Naive thymus-derived CD4-positive, alpha-beta T cell (primary cell): ENCODE data around the gene JPH3. TPM values are rescaled to one million over a fixed set of nuclear protein-coding genes. Genes with fewer than 3 reads are reported as not detected.

Experiments
- ATAC-seq: fragments of 150-1000 bp; cut with Tn5 transposase; 2 replicates; pipeline ENCODE4 v1.10.0; 2021; ENCODE audit warnings: mild to moderate bottlenecking, moderate library complexity
- CTCF ChIA-PET: fragments of 350-600 bp; sonication (Branson Sonifier 250); formaldehyde crosslinking; loops from one replicate; lab custom pipeline; 2021; ENCODE audit warnings: antibody characterized with exemption; lab: Charles Lee
- POLR2A ChIA-PET: fragments of 350-600 bp; sonication (Branson Sonifier 250); formaldehyde crosslinking; loops from one replicate; lab custom pipeline; 2021; ENCODE audit warnings: antibody characterized with exemption, inconsistent platforms; lab: Charles Lee
- DNase-seq, 9 donors: peaks; one replicate each; pipeline versions ENCODE4 v3.0.0 to v3.0.0-alpha.2; 2020 to 2022; ENCODE audit warnings: mixed read lengths in 1 of 9
- H3K27ac ChIP-seq: one replicate; pipeline ENCODE4 v1.7.0; 2013; ENCODE audit warnings: mild to moderate bottlenecking, low read depth, low read length, moderate library complexity
- H3K27me3 ChIP-seq, 2 donors: one replicate each; pipeline ENCODE4 v1.7.0; 2013; ENCODE audit warnings: low read length in 2 of 2, mild to moderate bottlenecking in 2 of 2, moderate library complexity in 2 of 2; ENCODE audit not compliant: control insufficient read depth in 2 of 2, insufficient read depth in 2 of 2
- H3K36me3 ChIP-seq, 3 experiments: 1 replicate in 2 of 3; 2 replicates in 1 of 3; pipeline ENCODE4 v1.7.0; 2013; ENCODE audit warnings: low read length in 3 of 3, mild to moderate bottlenecking in 3 of 3, moderate library complexity in 1 of 3; ENCODE audit not compliant: insufficient read depth in 3 of 3, control insufficient read depth in 2 of 3
- H3K4me1 ChIP-seq, 2 donors: one replicate each; pipeline ENCODE4 v1.7.0; 2013; ENCODE audit warnings: low read length in 2 of 2, mild to moderate bottlenecking in 2 of 2, moderate library complexity in 1 of 2; ENCODE audit not compliant: control insufficient read depth in 2 of 2, insufficient read depth in 2 of 2
- H3K4me3 ChIP-seq: 2 replicates; pipeline ENCODE4 v1.7.0; 2013; ENCODE audit warnings: mild to moderate bottlenecking, low read length
- H3K9me3 ChIP-seq, 3 experiments: 1 replicate in 2 of 3; 2 replicates in 1 of 3; pipeline ENCODE4 v1.7.0; 2013; ENCODE audit warnings: low read length in 3 of 3; ENCODE audit not compliant: control insufficient read depth in 2 of 3
- H3K27ac Mint-ChIP-seq, 9 donors: one replicate each; pipeline ENCODE4 v1.8.0; 2020 to 2022; ENCODE audit warnings: mixed read lengths in 9 of 9, mild to moderate bottlenecking in 8 of 9, moderate library complexity in 5 of 9, inconsistent platforms in 2 of 9
- H3K27me3 Mint-ChIP-seq, 5 donors: one replicate each; pipeline ENCODE4 v1.8.0; 2021 to 2022; ENCODE audit warnings: mixed read lengths in 5 of 5, mild to moderate bottlenecking in 1 of 5
- H3K36me3 Mint-ChIP-seq, 5 donors: one replicate each; pipeline ENCODE4 v1.8.0; 2020 to 2022; ENCODE audit warnings: mixed read lengths in 5 of 5, mild to moderate bottlenecking in 3 of 5, inconsistent platforms in 1 of 5
- H3K4me1 Mint-ChIP-seq, 7 donors: one replicate each; pipeline ENCODE4 v1.8.0; 2020 to 2022; ENCODE audit warnings: mixed read lengths in 7 of 7, mild to moderate bottlenecking in 3 of 7, inconsistent platforms in 1 of 7
- H3K4me3 Mint-ChIP-seq, 10 donors: one replicate each; pipeline ENCODE4 v1.8.0; 2020 to 2022; ENCODE audit warnings: mild to moderate bottlenecking in 10 of 10, mixed read lengths in 10 of 10, moderate library complexity in 6 of 10, inconsistent platforms in 2 of 10
- H3K9me3 Mint-ChIP-seq, 11 donors: one replicate each; pipeline ENCODE4 v1.8.0; 2020 to 2022; ENCODE audit warnings: mixed read lengths in 11 of 11, mild to moderate bottlenecking in 4 of 11, inconsistent platforms in 1 of 11, moderate library complexity in 1 of 11
- intact Hi-C, 2 donors: fragments of 100-400 bp; cut with micrococcal nuclease; formaldehyde crosslinking; loops; one replicate each; pipeline ENCODE4 v1.15.1; 2023
- polyA plus RNA-seq, 2 donors: library from polyadenylated mRNA; unstranded; fragments of 300-500 nt; fragmentation: Illumina TruSeq; gene quantifications; one replicate each; pipeline ENCODE4 v1.2.3, GENCODE V29; 2021
- total RNA-seq, 6 experiments: library from RNA in 5 of 6; stranded (reverse) in 5 of 6; gene quantifications; 1 replicate in 5 of 6; 2 replicates in 1 of 6; pipeline ENCODE4 v1.2.3 and lab custom pipeline; 2021 to 2026

The JPH3 gene
- total and polyA plus RNA-seq, 7 experiments from 2014 or later: not detected

DNA sequence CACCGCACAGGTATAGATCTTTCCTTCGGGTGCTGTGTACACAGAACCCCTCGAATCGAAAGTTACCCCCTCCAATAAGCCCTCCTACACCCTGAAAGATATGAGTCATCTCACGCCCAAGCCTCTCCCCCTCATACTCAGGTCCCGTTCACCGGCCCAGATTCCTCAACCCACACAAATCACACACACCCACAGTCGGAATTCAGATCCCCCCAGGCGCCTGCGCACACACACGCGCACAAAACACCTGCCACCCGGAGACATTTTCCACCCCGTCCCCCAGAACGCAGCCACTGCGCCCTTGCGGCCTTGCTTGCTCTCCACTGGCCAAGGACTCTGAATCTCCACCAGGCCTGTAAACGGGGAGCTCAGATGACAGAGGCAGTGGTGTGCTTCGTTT is 4.9 kb downstream of the JPH3 start:
- Mint-ChIP-seq H3K4me1 (peaks cover 0 to 11% (median 10%) of the 10 kb centered on the region in 7 donors), H3K27ac (no peak overlapping the region), H3K4me3 (peak overlapping the region in 1 of 10 donors; percentile 49), H3K9me3 (peaks cover 0 to 8% (median 2%) of the 10 kb centered on the region in 11 donors), H3K36me3 (peaks cover 0 to 4% (median 0%) of the 10 kb centered on the region in 5 donors), H3K27me3 (peaks cover 33 to 51% (median 43%) of the 10 kb centered on the region in 5 donors)
- ChIA-PET POLR2A (no interaction called here), CTCF (no interaction called here)
- Histone ChIP-seq H3K27me3 (no peaks in the 10 kb centered on the region), H3K4me3 (no peak overlapping the region), H3K36me3 (no peaks in the 10 kb centered on the region), H3K4me1 (no peaks in the 10 kb centered on the region), H3K9me3 (no peaks in the 10 kb centered on the region), H3K27ac (no peak overlapping the region)
- intact Hi-C loops: no loop called here
- ATAC-seq (no peak), DNase-seq (no peak)

DNA sequence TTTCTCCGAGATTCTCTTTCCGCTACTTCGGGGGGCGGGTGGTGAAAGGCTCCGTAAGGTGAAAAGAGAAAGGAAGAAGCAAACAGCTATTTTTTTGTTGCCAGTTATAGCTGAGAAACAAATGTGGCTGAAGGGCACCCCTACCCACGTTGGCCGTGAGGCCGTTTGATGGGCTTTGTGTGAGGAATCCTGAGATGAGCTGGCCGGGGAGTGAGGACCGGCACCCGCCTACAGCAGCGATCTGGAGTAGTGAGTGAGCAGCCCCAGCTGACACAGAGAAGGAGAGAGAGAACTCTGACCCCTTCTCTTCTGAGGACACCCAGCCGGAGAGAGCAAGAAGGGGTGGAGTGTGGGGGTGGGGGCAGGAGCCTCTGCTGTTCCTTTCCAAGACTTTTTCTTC is 5.6 kb downstream of the JPH3 start:
- Histone ChIP-seq H3K27ac (no peak overlapping the region), H3K9me3 (no peaks in the 10 kb centered on the region), H3K27me3 (no peaks in the 10 kb centered on the region), H3K36me3 (no peaks in the 10 kb centered on the region), H3K4me1 (no peaks in the 10 kb centered on the region), H3K4me3 (no peak overlapping the region)
- no peak for DNase-seq
- H3K27me3 Mint-ChIP-seq: peaks cover 32 to 51% (median 42%) of the 10 kb centered on the region in 5 donors
- intact Hi-C loops: no loop called here
- no peak overlapping the region for H3K4me3 Mint-ChIP-seq
- peak overlapping the region in 1 of 9 donors; percentile 7 for H3K27ac Mint-ChIP-seq
- peaks cover 0 to 11% (median 9%) of the 10 kb centered on the region in 7 donors for H3K4me1 Mint-ChIP-seq
- H3K36me3 Mint-ChIP-seq: peaks cover 0 to 4% (median 0%) of the 10 kb centered on the region in 5 donors
- POLR2A ChIA-PET: no interaction called here
- CTCF ChIA-PET: no interaction called here
- no peak for ATAC-seq
- H3K9me3 Mint-ChIP-seq: peaks cover 0 to 8% (median 2%) of the 10 kb centered on the region in 11 donors

DNA sequence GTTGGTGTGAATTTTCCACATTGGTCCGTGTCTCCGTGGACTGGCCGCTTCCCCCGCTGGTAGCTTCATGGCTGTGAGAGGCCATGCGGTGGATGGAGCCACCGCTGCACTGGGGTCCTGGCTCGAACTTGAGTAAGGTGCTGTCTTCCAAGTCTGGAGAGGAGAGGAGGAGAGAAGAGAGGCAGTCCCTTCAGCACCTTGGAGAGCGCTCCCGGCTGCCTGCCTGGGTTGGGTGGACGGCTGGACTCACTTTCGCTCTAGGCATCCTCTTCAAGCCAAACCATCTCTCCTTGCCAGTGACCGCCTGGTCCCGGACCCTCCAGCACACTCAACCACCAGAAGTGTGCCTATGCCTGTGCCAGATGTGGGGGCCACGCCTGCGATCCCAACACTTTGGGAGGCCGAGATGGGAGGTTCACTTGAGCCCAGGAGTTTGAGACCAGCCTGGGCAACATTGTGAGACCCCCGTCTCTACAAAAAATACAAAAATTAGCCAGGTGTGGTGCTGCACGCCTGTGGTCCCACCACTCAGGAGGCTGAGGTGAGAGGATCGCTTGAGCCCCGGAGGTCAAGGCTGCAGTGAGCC is 6.2 kb downstream of the JPH3 start:
- Histone ChIP-seq H3K4me3 (no peak overlapping the region), H3K27me3 (no peaks in the 10 kb centered on the region), H3K4me1 (no peaks in the 10 kb centered on the region), H3K36me3 (no peaks in the 10 kb centered on the region), H3K9me3 (no peaks in the 10 kb centered on the region), H3K27ac (no peak overlapping the region)
- peaks cover 0 to 8% (median 2%) of the 10 kb centered on the region in 11 donors for H3K9me3 Mint-ChIP-seq
- CTCF ChIA-PET: no interaction called here
- peaks cover 0 to 7% (median 5%) of the 10 kb centered on the region in 7 donors for H3K4me1 Mint-ChIP-seq
- no peak overlapping the region for H3K4me3 Mint-ChIP-seq
- POLR2A ChIA-PET: no interaction called here
- DNase-seq (peak; percentile 5 to 53 (median 34)), ATAC-seq (no peak)
- intact Hi-C loops: no loop called here
- H3K36me3 Mint-ChIP-seq: peaks cover 0 to 4% (median 0%) of the 10 kb centered on the region in 5 donors
- no peak overlapping the region for H3K27ac Mint-ChIP-seq
- H3K27me3 Mint-ChIP-seq: peaks cover 26 to 46% (median 38%) of the 10 kb centered on the region in 5 donors

DNA sequence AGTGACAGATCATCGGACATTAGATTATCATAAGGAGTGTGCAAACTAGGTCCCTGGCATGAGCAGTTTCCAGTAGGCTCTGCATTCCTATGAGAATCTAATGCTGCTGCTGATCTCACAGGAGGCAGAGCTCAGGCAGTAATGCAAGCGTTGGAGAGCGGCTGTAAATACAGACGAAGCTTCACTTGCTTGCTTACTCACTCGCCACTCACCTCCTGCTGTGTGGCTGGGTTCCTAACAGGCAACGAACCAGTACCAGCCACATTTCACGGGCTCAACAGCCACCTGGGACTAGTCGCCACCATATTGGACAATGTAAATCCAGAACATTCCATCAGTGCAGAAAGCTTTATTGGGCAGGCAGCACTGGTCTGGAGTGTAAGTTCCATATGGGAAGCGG is 7.7 kb downstream of the JPH3 start:
- ATAC-seq (no peak), DNase-seq (no peak)
- Histone ChIP-seq H3K9me3 (no peaks in the 10 kb centered on the region), H3K27me3 (no peaks in the 10 kb centered on the region), H3K36me3 (no peaks in the 10 kb centered on the region), H3K27ac (no peak overlapping the region), H3K4me1 (no peaks in the 10 kb centered on the region), H3K4me3 (no peak overlapping the region)
- CTCF ChIA-PET: no interaction called here
- Mint-ChIP-seq H3K4me3 (no peak overlapping the region), H3K27me3 (peaks cover 14 to 35% (median 29%) of the 10 kb centered on the region in 5 donors), H3K9me3 (peaks cover 0 to 8% (median 2%) of the 10 kb centered on the region in 11 donors), H3K27ac (no peak overlapping the region), H3K4me1 (no peaks in the 10 kb centered on the region), H3K36me3 (peaks cover 0 to 4% (median 0%) of the 10 kb centered on the region in 5 donors)
- intact Hi-C loops: no loop called here
- POLR2A ChIA-PET: no interaction called here

DNA sequence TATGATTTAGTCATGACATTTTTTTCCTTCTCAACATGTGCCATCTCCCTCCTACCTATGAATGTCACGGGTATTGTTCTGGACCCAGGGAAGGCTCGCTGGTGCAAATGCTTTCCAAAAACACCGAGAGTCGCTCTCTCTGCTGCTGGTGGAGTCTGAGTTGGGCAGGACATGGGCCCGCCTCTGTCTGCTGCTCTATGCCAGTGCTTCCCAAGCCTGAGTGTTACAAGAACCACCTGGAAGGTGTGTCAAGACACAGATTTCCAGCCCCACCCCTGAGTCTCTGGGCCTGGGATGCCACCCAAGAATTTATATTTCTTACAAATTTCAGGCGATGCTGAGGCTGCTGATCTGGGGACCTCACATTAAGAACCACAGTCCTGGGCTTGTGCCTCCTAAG is 9.1 kb downstream of the JPH3 start:
- ChIA-PET CTCF (no interaction called here), POLR2A (no interaction called here)
- H3K27ac Mint-ChIP-seq: no peak overlapping the region
- peaks cover 2 to 25% (median 19%) of the 10 kb centered on the region in 5 donors for H3K27me3 Mint-ChIP-seq
- H3K36me3 Mint-ChIP-seq: peaks cover 0 to 2% (median 0%) of the 10 kb centered on the region in 5 donors
- H3K9me3 ChIP-seq: no peaks in the 10 kb centered on the region
- H3K4me1 Mint-ChIP-seq: no peaks in the 10 kb centered on the region
- DNase-seq (no peak), ATAC-seq (no peak)
- H3K36me3 ChIP-seq: no peaks in the 10 kb centered on the region
- H3K4me1 ChIP-seq: no peaks in the 10 kb centered on the region
- H3K27ac ChIP-seq: no peak overlapping the region
- H3K4me3 ChIP-seq: no peak overlapping the region
- H3K27me3 ChIP-seq: no peaks in the 10 kb centered on the region
- H3K4me3 Mint-ChIP-seq: no peak overlapping the region
- intact Hi-C loops: no loop called here
- peaks cover 0 to 8% (median 2%) of the 10 kb centered on the region in 11 donors for H3K9me3 Mint-ChIP-seq

DNA sequence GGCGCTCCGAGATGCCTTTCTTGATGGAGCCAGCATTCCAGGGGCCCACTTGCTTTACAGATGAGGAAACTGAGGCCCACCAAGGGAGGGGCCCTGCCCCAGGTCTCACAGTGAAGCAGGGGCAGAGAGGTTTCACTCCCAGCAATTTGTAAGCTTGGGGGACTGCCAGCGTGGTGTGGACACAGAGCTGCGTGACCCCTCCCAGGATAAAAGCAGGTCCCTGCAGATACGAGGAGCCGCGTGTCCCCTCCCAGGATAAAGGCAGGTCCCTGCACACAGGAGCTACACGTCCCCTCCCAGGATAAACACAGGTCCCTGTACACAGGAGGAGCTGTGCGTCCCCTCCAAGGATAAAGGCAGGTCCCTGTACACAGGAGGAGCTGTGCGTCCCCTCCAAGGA is 11.7 kb downstream of the JPH3 start:
- Histone ChIP-seq H3K36me3 (no peaks in the 10 kb centered on the region), H3K27me3 (no peaks in the 10 kb centered on the region), H3K4me1 (no peaks in the 10 kb centered on the region), H3K9me3 (no peaks in the 10 kb centered on the region), H3K4me3 (no peak overlapping the region), H3K27ac (no peak overlapping the region)
- no peak for DNase-seq
- Mint-ChIP-seq H3K4me1 (no peaks in the 10 kb centered on the region), H3K27me3 (peaks cover 0 to 15% (median 0%) of the 10 kb centered on the region in 5 donors), H3K36me3 (no peaks in the 10 kb centered on the region), H3K27ac (no peak overlapping the region), H3K4me3 (no peak overlapping the region), H3K9me3 (no peaks in the 10 kb centered on the region)
- intact Hi-C loops: no loop called here
- no peak for ATAC-seq
- ChIA-PET CTCF (no interaction called here), POLR2A (no interaction called here)

DNA sequence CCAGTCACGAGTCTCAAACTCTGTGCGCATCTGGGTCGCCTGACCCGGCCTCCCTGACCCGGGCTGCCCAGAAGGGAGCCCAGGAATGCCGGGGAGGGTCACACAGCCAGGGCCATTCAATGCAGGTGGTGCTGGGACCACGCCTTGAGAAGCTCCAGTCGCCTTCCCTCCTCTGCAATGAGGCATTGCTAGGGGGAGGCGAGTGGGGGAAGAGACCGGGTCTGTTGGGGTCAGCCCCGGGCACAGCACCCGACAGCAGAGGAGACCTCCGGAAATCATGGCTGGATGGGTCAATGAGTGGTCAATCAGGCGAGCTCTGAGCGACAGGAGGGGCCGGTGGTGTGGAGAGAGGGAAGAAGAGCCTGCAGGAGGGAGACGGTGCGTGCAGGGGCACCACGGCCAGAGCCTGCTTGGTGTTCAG is 13.3 kb downstream of the JPH3 start:
- Mint-ChIP-seq H3K4me3 (no peak overlapping the region), H3K4me1 (no peaks in the 10 kb centered on the region), H3K27ac (no peak overlapping the region), H3K27me3 (peaks cover 0 to 21% (median 0%) of the 10 kb centered on the region in 5 donors), H3K36me3 (no peaks in the 10 kb centered on the region), H3K9me3 (no peaks in the 10 kb centered on the region)
- POLR2A ChIA-PET: no interaction called here
- ATAC-seq: no peak
- Histone ChIP-seq H3K9me3 (no peaks in the 10 kb centered on the region), H3K27ac (no peak overlapping the region), H3K4me3 (no peak overlapping the region), H3K4me1 (no peaks in the 10 kb centered on the region), H3K36me3 (no peaks in the 10 kb centered on the region), H3K27me3 (no peaks in the 10 kb centered on the region)
- CTCF ChIA-PET: no interaction called here
- intact Hi-C loops: no loop called here
- no peak for DNase-seq
